ENCODE data around the gene SLC22A3.

DNA sequence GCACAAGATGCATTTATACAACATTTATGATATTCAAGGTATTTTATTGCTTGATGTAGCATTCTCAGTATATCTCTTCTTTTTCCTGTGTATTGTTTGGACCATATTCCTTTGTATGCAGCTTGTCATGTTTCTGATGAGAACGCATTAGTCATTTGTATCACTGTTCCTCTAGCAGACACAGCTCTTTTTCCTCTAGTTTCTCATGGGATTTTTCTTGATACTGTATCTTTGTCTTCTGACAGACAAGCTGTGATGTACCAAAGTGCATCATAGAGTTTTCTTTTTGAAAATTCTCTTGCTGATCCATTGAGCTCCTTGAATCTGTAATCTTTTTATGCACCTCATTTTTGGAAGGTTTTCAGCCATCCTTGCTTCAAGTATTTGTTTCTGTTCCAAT is 140.9 kb downstream of the SLC22A3 start:
- no peak for TF ChIP-seq POLR2A (IDR thresholded peaks at IDR 0.05; ENCODE audit: low read length)
- no peak for TF ChIP-seq GATA1 (IDR thresholded peaks at IDR 0.05; ENCODE audit: low read depth, low read length)

Data from erythroblast (primary cell).